ENCODE data around the gene UTP15. TPM values are rescaled to one million over a fixed set of nuclear protein-coding genes. Genes with fewer than 3 reads are reported as not detected.

Gene UTP15
- total RNA-seq, 1 experiment from 2014 or later = 41.0 TPM

- DNase-seq (ENCODE audit: extremely low read depth, low read depth) = no peak
Observed at GRCh38 chr5:73620334-73620687, 54.8 kb downstream of the UTP15 start.

- no peak for DNase-seq (ENCODE audit: extremely low read depth, low read depth)
Observed at GRCh38 chr5:73623060-73623459, 57.5 kb downstream of the UTP15 start.

GRCh38 chr5:73623901-73624404 lies 58.4 kb downstream of the UTP15 start:
- DNase-seq (ENCODE audit: extremely low read depth, low read depth) = no peak

- DNase-seq (ENCODE audit: extremely low read depth, low read depth) = no peak
Observed at GRCh38 chr5:73624888-73625287, 59.3 kb downstream of the UTP15 start.

- no peak for DNase-seq (ENCODE audit: extremely low read depth, low read depth)
Observed at GRCh38 chr5:73625372-73625943, 59.9 kb downstream of the UTP15 start.

- peak; percentile 73 for DNase-seq (ENCODE audit: extremely low read depth, low read depth)
Observed at GRCh38 chr5:73625944-73626811, 60.6 kb downstream of the UTP15 start, which contains the start of gene ARHGEF28. Gene ARHGEF28 (plus strand): TSS chr5:73626196. CDS start chr5:73684852, 58,656 bp downstream.

- no peak for DNase-seq (ENCODE audit: extremely low read depth, low read depth)
Observed at GRCh38 chr5:73626814-73627313, 61.3 kb downstream of the UTP15 start.

- no peak for DNase-seq (ENCODE audit: extremely low read depth, low read depth)
Observed at GRCh38 chr5:73629456-73629855, 63.9 kb downstream of the UTP15 start.

GRCh38 chr5:73630765-73631164 lies 65.2 kb downstream of the UTP15 start:
- DNase-seq (ENCODE audit: extremely low read depth, low read depth) = no peak

GRCh38 chr5:73631500-73631899 lies 66.0 kb downstream of the UTP15 start:
- no peak for DNase-seq (ENCODE audit: extremely low read depth, low read depth)

Other genes with a start within 250 kb of the UTP15 start
- 15.6 and 16.6 TPM in 2 replicates for gene FOXD1, start 117.0 kb upstream of the UTP15 start, total RNA-seq (2014; rRNA removed; shearing (Covaris generic))
- gene BTF3, start 67.3 kb upstream of the UTP15 start, total RNA-seq (2014; rRNA removed; shearing (Covaris generic)) = 1,343 and 1,385 TPM in 2 replicates
- gene ANKRA2, start 104 bp upstream of the UTP15 start, total RNA-seq (2014; rRNA removed; shearing (Covaris generic)) = 30.0 and 31.5 TPM in 2 replicates
- 32.2 and 35.2 TPM in 2 replicates for gene ARHGEF28, start 60.5 kb downstream of the UTP15 start, total RNA-seq (2014; rRNA removed; shearing (Covaris generic))